HEK293T (cell line): ENCODE data around the gene USP36.

Source experiments
- ELF4 ChIP-seq: fragments of 450-650 bp; IDR thresholded peaks from 2 replicates; pipeline ENCODE4 v1.6.1; 2017; ENCODE audit warnings: antibody characterized with exemption
- FOXK2 ChIP-seq: fragments of 450-650 bp; IDR thresholded peaks from 2 replicates; pipeline ENCODE4 v1.6.1; 2016; ENCODE audit warnings: mild to moderate bottlenecking

DNA sequence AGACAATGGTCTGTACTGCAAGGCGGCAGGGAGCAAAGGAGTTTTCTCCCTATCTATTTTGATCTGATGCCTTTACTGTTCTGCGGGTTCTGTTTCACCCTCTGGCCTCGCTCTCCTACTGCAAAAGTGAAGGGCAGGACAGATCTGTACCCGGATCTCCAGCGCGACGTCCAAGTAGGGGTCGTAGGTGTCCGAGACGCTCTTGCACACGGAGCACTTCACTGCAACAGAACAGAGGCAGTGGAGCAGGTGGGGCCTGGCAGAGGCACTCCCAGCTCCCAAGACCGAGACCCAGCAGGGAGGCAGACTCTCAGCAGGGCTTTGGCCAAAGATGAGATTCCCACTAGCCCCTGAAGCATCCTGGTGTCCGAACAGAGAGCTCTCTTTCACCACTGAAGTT, 19.8 kb downstream of the USP36 start:
- TF ChIP-seq ELF4 (no peak), FOXK2 (no peak)
